Osteocyte (in vitro differentiated cells): Measurements from ENCODE around the gene TTYH2. TPM values are rescaled to one million over a fixed set of nuclear protein-coding genes. Genes with fewer than 3 reads are reported as not detected.
"Not testable (repeated sequence)": the region's sequence is repeated elsewhere in the genome, so short reads cannot be mapped to it uniquely, and the experiment has no call there.

Experiments used
- DNase-seq: peaks from one replicate; pipeline ENCODE4 v3.0.0; 2021; ENCODE audit warnings: mixed read lengths; ENCODE audit not compliant: unreplicated experiment; ENCODE audit errors: extremely low spot score
- H3K27ac Mint-ChIP-seq: one replicate; pipeline ENCODE4 v1.8.0; 2021; ENCODE audit warnings: mild to moderate bottlenecking, mixed read lengths; ENCODE audit not compliant: unreplicated experiment
- H3K27me3 Mint-ChIP-seq: one replicate; pipeline ENCODE4 v1.8.0; 2021; ENCODE audit warnings: mixed read lengths; ENCODE audit not compliant: unreplicated experiment
- H3K36me3 Mint-ChIP-seq: one replicate; pipeline ENCODE4 v1.8.0; 2021; ENCODE audit warnings: mixed read lengths; ENCODE audit not compliant: unreplicated experiment
- H3K4me1 Mint-ChIP-seq: one replicate; pipeline ENCODE4 v1.8.0; 2021; ENCODE audit warnings: mixed read lengths; ENCODE audit not compliant: unreplicated experiment
- H3K4me3 Mint-ChIP-seq: one replicate; pipeline ENCODE4 v1.8.0; 2021; ENCODE audit warnings: mild to moderate bottlenecking, moderate library complexity, mixed read lengths; ENCODE audit not compliant: unreplicated experiment
- H3K9me3 Mint-ChIP-seq: one replicate; pipeline ENCODE4 v1.8.0; 2021; ENCODE audit warnings: mixed read lengths; ENCODE audit not compliant: unreplicated experiment
- CTCF ChIP-seq: fragments of 200-600 bp; sonication (generic); IDR thresholded peaks from 2 replicates; pipeline ENCODE4 v1.5.0; 2021; ENCODE audit warnings: antibody characterized with exemption, mild to moderate bottlenecking, moderate library complexity
- total RNA-seq: library from RNA; stranded (reverse); gene quantifications from 2 replicates; pipeline ENCODE4 v1.2.1, GENCODE V29; 2021

The TTYH2 gene
- total RNA-seq, 1 donor from 2014 or later, result 1.8 TPM

- no peak for TF ChIP-seq CTCF
- H3K36me3 Mint-ChIP-seq, result no peaks in the 10 kb centered on the region
- no peak for DNase-seq
- peaks cover 23% of the 10 kb centered on the region for H3K27me3 Mint-ChIP-seq
- no peak overlapping the region for H3K4me3 Mint-ChIP-seq
- peaks cover 25% of the 10 kb centered on the region for H3K4me1 Mint-ChIP-seq
- no peaks in the 10 kb centered on the region for H3K9me3 Mint-ChIP-seq
- no peak overlapping the region for H3K27ac Mint-ChIP-seq
Observed at GRCh38 chr17:74274709-74275340, 61.5 kb downstream of the TTYH2 start.

GRCh38 chr17:74276051-74276476 is 62.7 kb downstream of the TTYH2 start:
- no peak for TF ChIP-seq CTCF
- Mint-ChIP-seq H3K27ac (no peak overlapping the region), H3K36me3 (no peaks in the 10 kb centered on the region), H3K27me3 (peaks cover 23% of the 10 kb centered on the region), H3K9me3 (no peaks in the 10 kb centered on the region), H3K4me1 (peaks cover 25% of the 10 kb centered on the region), H3K4me3 (no peak overlapping the region)
- DNase-seq, result no peak

GRCh38 chr17:74276541-74277009 is 63.2 kb downstream of the TTYH2 start:
- no peaks in the 10 kb centered on the region for H3K9me3 Mint-ChIP-seq
- no peak for TF ChIP-seq CTCF
- H3K4me1 Mint-ChIP-seq, result peaks cover 25% of the 10 kb centered on the region
- no peaks in the 10 kb centered on the region for H3K36me3 Mint-ChIP-seq
- no peak overlapping the region for H3K4me3 Mint-ChIP-seq
- H3K27me3 Mint-ChIP-seq, result peaks cover 23% of the 10 kb centered on the region
- DNase-seq, result no peak
- no peak overlapping the region for H3K27ac Mint-ChIP-seq

GRCh38 chr17:74277935-74278334 is 64.6 kb downstream of the TTYH2 start:
- Mint-ChIP-seq H3K27ac (no peak overlapping the region), H3K4me1 (peaks cover 15% of the 10 kb centered on the region), H3K9me3 (no peaks in the 10 kb centered on the region), H3K4me3 (no peak overlapping the region), H3K27me3 (peaks cover 19% of the 10 kb centered on the region), H3K36me3 (no peaks in the 10 kb centered on the region)
- DNase-seq, result no peak
- no peak for TF ChIP-seq CTCF

GRCh38 chr17:74279617-74280016 is 66.2 kb downstream of the TTYH2 start:
- peaks cover 11% of the 10 kb centered on the region for H3K4me1 Mint-ChIP-seq

More at GRCh38 chr17:74279617-74280016, 66.2 kb downstream of the TTYH2 start:
- not testable (repeated sequence) for H3K27ac Mint-ChIP-seq, DNase-seq, H3K36me3 Mint-ChIP-seq, H3K9me3 Mint-ChIP-seq, H3K4me3 Mint-ChIP-seq, H3K27me3 Mint-ChIP-seq
